Nephron (organoid): Measurements from ENCODE around the gene PDCD10.

Experiments used
- H3K27ac Mint-ChIP-seq, 3 experiments: 2 replicates each; pipeline ENCODE4 v1.8.0; 2020; ENCODE audit warnings: mixed read lengths in 3 of 3, mild to moderate bottlenecking in 2 of 3, moderate library complexity in 1 of 3
- H3K27me3 Mint-ChIP-seq: 2 replicates; pipeline ENCODE4 v1.8.0; 2021; ENCODE audit warnings: low read depth, mild to moderate bottlenecking, moderate library complexity, mixed read lengths
- H3K36me3 Mint-ChIP-seq: 2 replicates; pipeline ENCODE4 v1.8.0; 2020; ENCODE audit warnings: low read depth, mixed read lengths
- H3K4me1 Mint-ChIP-seq: 2 replicates; pipeline ENCODE4 v1.8.0; 2020; ENCODE audit warnings: mixed read lengths
- H3K4me3 Mint-ChIP-seq, 3 experiments: 2 replicates each; pipeline ENCODE4 v1.8.0; 2020; ENCODE audit warnings: mild to moderate bottlenecking in 3 of 3, mixed read lengths in 3 of 3, moderate library complexity in 2 of 3
- H3K9me3 Mint-ChIP-seq: 2 replicates; pipeline ENCODE4 v1.8.0; 2020; ENCODE audit warnings: mixed read lengths
- TF ChIP-seq, protein P1 (sequence below), 3 experiments: fragments of 200-600 bp; sonication (generic); IDR thresholded peaks; one replicate each; pipeline ENCODE4 v1.5.0; 2021; ENCODE audit warnings: antibody characterized with exemption in 3 of 3; ENCODE audit not compliant: unreplicated experiment in 3 of 3

PDCD10 gene

DNA sequence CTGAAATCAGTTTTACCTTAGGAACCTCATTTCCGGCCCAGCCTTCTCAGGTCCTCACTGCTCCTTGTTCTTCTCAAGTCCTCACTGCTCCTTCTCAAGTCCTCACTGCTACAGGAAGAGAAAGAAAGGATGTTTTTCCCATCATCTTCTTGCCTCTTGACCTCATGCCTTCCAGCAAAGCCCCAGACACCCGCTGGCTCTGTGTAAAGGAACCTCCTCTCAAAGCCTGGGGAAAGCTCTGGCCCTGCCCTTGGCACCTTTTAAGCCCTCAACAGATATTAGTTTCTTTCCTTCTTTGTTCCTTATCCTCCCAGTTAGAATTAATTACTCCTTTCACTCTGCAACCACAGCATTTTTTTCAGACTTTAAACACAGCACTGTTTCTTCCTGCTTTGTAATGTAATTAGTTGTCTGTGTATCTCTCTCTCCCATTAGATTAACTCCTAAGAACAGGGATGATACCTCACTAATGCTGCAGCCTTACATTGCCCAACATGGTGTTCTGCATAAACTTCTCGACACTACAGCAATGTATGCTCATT lies 76.9 kb downstream of the PDCD10 start:
- H3K27ac Mint-ChIP-seq = peak overlapping the region; percentile 60 to 92 (median 84)
- H3K4me1 Mint-ChIP-seq = peaks cover 9% of the 10 kb centered on the region
- H3K4me3 Mint-ChIP-seq = peak overlapping the region; percentile 64 to 85 (median 77)
- TF ChIP-seq, protein P1, sequence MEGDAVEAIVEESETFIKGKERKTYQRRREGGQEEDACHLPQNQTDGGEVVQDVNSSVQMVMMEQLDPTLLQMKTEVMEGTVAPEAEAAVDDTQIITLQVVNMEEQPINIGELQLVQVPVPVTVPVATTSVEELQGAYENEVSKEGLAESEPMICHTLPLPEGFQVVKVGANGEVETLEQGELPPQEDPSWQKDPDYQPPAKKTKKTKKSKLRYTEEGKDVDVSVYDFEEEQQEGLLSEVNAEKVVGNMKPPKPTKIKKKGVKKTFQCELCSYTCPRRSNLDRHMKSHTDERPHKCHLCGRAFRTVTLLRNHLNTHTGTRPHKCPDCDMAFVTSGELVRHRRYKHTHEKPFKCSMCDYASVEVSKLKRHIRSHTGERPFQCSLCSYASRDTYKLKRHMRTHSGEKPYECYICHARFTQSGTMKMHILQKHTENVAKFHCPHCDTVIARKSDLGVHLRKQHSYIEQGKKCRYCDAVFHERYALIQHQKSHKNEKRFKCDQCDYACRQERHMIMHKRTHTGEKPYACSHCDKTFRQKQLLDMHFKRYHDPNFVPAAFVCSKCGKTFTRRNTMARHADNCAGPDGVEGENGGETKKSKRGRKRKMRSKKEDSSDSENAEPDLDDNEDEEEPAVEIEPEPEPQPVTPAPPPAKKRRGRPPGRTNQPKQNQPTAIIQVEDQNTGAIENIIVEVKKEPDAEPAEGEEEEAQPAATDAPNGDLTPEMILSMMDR (IDR thresholded peaks at IDR 0.05; ENCODE audit: unreplicated experiment in 3 of 3) = no peak
- H3K27me3 Mint-ChIP-seq = no peaks in the 10 kb centered on the region
- no peaks in the 10 kb centered on the region for H3K9me3 Mint-ChIP-seq
- no peaks in the 10 kb centered on the region for H3K36me3 Mint-ChIP-seq

DNA sequence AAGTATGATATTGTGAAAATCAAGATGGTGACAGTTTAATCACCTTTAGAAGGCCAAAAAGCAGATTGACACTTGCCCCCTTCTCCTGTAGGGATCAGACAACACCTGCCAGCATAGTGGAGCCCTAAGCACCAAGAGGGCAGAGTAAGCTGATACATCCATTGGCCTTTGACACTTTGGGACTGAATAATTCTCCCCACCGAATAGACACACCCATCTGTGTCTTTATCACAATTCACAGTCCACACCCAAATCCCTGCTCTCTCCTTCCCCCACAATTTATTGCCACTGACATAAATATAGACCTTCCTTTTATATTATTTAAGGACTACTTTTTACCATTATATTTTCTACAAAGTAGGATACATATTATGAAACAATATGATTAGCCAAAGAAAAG lies 77.9 kb downstream of the PDCD10 start:
- H3K9me3 Mint-ChIP-seq = no peaks in the 10 kb centered on the region
- H3K4me1 Mint-ChIP-seq = peaks cover 9% of the 10 kb centered on the region
- TF ChIP-seq, protein P1 (IDR thresholded peaks at IDR 0.05; ENCODE audit: unreplicated experiment in 3 of 3) = no peak
- H3K27ac Mint-ChIP-seq = peak overlapping the region in 2 of 3 experiments; percentile 33 to 70
- no peaks in the 10 kb centered on the region for H3K36me3 Mint-ChIP-seq
- H3K27me3 Mint-ChIP-seq = no peaks in the 10 kb centered on the region
- H3K4me3 Mint-ChIP-seq = peak overlapping the region; percentile 49 to 62 (median 60)

DNA sequence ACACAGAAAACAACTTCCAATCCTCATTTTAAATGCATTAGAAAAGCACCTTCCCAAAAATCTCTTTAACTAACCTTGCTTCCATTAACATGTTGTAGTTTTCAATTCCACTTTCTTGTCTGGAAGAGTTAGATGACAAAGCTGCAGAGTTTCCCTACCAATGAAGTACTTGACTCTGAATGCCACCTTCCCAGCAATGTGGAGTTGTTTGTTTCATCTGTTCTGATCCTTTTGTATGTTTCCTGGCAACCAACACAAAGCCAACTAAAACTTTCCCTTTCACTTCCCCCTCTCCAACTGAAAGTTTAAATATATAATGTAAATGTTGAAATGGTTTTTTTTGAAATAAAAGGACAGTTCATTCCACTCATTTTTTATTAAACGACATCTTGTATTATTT lies 80.9 kb downstream of the PDCD10 start, which contains the start of gene WDR49:
Gene WDR49, minus strand, starts transcription at position 183 of the 400 bp plus-strand sequence. CDS start 517 bp downstream, outside the sequence.
- no peaks in the 10 kb centered on the region for H3K27me3 Mint-ChIP-seq
- H3K9me3 Mint-ChIP-seq = no peaks in the 10 kb centered on the region
- H3K27ac Mint-ChIP-seq = no peak within 1 kb of the TSS
- H3K4me3 Mint-ChIP-seq = no peak within 1 kb of the TSS
- TF ChIP-seq, protein P1 (IDR thresholded peaks at IDR 0.05; ENCODE audit: unreplicated experiment in 3 of 3) = no peak
- H3K36me3 Mint-ChIP-seq = no peaks in the 10 kb centered on the region
- peaks cover 9% of the 10 kb centered on the region for H3K4me1 Mint-ChIP-seq

DNA sequence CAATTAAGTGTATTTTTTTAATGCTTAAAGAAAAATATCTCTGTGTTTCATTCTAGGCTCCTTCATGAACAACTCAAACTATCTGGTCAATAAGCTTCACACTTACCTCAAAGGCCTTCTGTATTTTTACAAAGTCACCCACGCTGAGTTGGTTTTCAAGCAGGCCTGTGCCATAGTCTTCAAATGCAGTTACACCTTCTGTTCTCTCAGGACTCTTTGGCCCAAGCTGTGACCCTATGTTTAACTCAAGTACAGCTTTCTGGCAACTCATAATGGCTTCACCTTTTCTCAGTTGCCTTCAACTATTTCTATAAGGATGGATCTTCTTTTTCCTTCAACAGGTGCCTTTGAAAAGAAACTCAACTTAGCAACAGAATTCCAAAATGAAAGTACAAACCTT lies 81.5 kb downstream of the PDCD10 start:
- TF ChIP-seq, protein P1 (IDR thresholded peaks at IDR 0.05; ENCODE audit: unreplicated experiment in 3 of 3) = no peak
- Mint-ChIP-seq H3K4me3 (no peak overlapping the region), H3K36me3 (no peaks in the 10 kb centered on the region)

DNA sequence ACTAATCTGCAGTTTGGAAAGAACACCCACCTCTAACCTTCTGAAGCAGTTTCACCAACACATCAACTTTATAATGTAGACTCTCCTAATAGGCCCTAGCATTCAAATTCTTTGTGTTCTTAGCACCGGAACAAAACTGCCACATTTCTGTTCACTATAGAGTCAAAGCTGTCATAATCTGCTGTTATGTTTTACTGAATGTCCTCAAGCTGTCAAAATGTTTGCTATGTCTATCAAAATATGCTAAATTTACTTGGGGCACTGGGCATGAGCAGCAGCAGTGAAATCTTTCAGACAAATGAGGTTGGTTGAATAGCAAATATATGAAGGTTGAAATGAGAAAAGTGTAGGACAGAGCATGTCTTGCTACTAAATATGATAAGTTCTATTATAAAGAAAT lies 82.9 kb downstream of the PDCD10 start:
- no peaks in the 10 kb centered on the region for H3K9me3 Mint-ChIP-seq
- no peak overlapping the region for H3K27ac Mint-ChIP-seq
- TF ChIP-seq, protein P1 (IDR thresholded peaks at IDR 0.05; ENCODE audit: unreplicated experiment in 3 of 3) = no peak
- H3K4me1 Mint-ChIP-seq = peaks cover 4% of the 10 kb centered on the region
- H3K4me3 Mint-ChIP-seq = no peak overlapping the region
- H3K36me3 Mint-ChIP-seq = no peaks in the 10 kb centered on the region
- H3K27me3 Mint-ChIP-seq = no peaks in the 10 kb centered on the region

More for the DNA sequence above, 81.5 kb downstream of the PDCD10 start:
- H3K27me3 Mint-ChIP-seq = no peaks in the 10 kb centered on the region
- H3K9me3 Mint-ChIP-seq = no peaks in the 10 kb centered on the region
- no peak overlapping the region for H3K27ac Mint-ChIP-seq
- peaks cover 9% of the 10 kb centered on the region for H3K4me1 Mint-ChIP-seq

DNA sequence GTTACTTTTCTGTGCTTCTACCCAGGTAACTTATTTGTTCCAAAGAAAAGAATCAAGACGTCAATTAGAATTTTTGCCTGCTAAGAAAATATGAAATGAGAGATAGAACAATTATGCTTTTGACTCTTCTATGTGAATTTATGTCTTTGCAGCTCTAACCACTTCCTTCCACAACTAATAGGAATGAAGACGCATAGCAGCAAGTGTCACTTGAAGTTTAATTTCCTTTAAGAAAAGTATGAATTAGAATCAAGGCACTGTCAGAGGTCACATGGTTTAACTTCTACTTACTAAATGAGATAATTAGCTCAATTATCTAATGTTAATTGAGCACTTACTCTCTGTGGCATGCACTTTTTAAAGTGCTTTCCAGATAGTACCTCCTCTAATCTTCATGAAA lies 84.2 kb downstream of the PDCD10 start:
- Mint-ChIP-seq H3K27ac (no peak overlapping the region), H3K4me1 (peaks cover 4% of the 10 kb centered on the region), H3K9me3 (peaks cover 4% of the 10 kb centered on the region), H3K4me3 (no peak overlapping the region), H3K36me3 (no peaks in the 10 kb centered on the region), H3K27me3 (no peaks in the 10 kb centered on the region)
- TF ChIP-seq, protein P1 (IDR thresholded peaks at IDR 0.05; ENCODE audit: unreplicated experiment in 3 of 3) = no peak
